HG03469 (cell line): ENCODE results near the gene HYI.

Experiments
- ATAC-seq: cut with Tn5 transposase; IDR thresholded peaks from one replicate; pipeline ENCODE4 v1.9.1; 2021; ENCODE audit warnings: mild to moderate bottlenecking, moderate library complexity, moderate number of reproducible peaks; ENCODE audit not compliant: unreplicated experiment

HYI gene

DNA sequence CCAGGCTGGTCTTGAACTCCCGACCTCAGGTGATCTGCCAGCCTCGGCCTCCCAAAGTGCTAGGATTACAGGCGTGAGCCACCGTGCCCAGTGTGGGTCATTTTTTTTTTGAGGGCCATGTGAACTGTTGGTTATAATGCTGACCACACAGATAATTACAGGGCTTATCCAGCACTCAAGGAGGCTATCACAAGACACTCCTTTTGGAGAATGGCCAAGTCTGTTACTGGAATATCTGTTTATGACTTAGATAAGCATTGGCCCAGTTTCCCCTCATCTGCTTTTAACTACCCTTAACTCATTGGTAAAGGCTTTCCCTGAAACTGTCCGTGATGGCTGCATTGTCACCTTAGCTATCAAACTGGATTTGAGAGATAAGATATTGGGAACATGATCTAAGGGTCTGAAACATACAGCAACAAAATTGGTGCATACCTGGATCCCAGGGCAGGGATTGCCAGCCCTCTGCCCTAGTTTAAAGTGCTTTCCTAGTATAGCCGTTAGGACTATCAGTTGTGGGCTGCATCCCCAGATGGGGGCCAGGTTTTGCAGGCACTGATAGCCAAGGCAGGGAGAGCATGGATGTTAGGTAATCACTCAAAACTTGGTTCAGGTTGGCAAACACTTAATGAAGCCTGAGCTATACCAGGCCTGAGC, 48.4 kb downstream of the HYI start:
- no peak for ATAC-seq

GRCh38 chr1:43404353-43404752, 49.4 kb downstream of the HYI start:
- no peak for ATAC-seq

DNA sequence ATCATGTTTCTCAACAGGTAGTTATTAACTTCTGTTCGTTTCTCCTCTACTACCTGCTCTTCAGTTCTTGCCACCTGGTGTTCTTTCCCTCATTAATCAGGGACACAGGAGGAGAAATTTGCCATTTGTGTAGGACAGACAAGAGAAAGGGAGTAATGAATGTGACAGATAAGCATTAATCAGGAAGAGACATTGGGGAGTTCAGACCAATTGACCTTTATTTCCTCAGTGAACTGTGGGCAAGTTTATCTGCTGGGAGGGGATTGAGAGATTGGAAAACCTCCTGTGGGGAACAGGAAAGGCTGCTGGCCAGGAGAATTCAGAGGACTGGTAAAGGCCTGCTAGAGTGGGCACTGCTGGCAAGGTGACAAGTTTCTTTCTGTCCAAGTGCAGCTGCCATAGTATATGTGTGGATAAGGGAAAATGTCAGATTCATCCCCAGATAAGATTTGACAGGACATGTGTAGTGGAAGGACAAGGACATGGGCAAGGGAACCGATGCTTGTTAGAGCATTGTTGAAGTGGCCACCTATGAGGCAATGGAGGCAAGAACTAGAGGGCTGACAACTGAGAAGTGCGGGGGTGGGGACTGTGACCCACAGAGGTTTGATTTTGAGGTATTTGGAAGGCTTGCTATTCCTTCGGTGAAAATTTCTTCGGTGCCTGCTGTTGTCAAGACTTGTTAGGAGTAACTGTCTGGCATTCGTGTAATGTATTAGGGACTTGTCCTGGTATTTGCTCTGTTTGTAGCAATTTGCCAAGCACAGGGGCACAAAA, 51.5 kb downstream of the HYI start:
- ATAC-seq = no peak
